PC-9 (cell line): ENCODE data around the gene NOC3L. TPM values are rescaled to one million over a fixed set of nuclear protein-coding genes. Genes with fewer than 3 reads are reported as not detected.
A peak's percentile ranks its signal among the peaks of the same experiment; 100 is the strongest.

Experiments
- BruUV-seq: library from RNA; stranded (reverse); fragments of 400-500 nt; replicated peaks from 2 replicates; lab custom pipeline; 2021; lab: Mats Ljungman, UMichigan
- CTCF ChIA-PET: fragments of 300-600 bp; sonication (Branson Sonifier 250); formaldehyde crosslinking; loops from one replicate; lab custom pipeline; 2022; ENCODE audit warnings: antibody characterized with exemption; lab: Charles Lee
- POLR2A ChIA-PET: fragments of 300-600 bp; sonication (Branson Sonifier 250); formaldehyde crosslinking; loops from one replicate; lab custom pipeline; 2022; ENCODE audit warnings: antibody characterized with exemption; ENCODE audit not compliant: unreplicated experiment; lab: Charles Lee
- DNase-seq, 2 experiments: peaks; one replicate each; pipeline versions ENCODE4 v3.0.0 to v3.0.0-alpha.2; 2015 to 2022; ENCODE audit warnings: mixed read lengths in 1 of 2
- H2AFZ ChIP-seq: fragments of 200-600 bp; sonication (generic); 2 replicates; pipeline ENCODE4 v1.8.1; 2017; ENCODE audit warnings: antibody characterized with exemption
- H3F3A ChIP-seq: fragments of 200-600 bp; sonication (generic); 2 replicates; pipeline ENCODE4 v1.8.1; 2017; ENCODE audit warnings: antibody characterized with exemption, mild to moderate bottlenecking, low read depth; ENCODE audit not compliant: insufficient read depth
- H3K27ac ChIP-seq: fragments of 200-600 bp; sonication (generic); 2 replicates; pipeline ENCODE4 v1.6.1; 2016; ENCODE audit warnings: mixed run types
- H3K27me3 ChIP-seq: fragments of 200-600 bp; sonication (generic); 2 replicates; pipeline ENCODE4 v1.6.1; 2016; ENCODE audit warnings: low read depth, mixed run types; ENCODE audit not compliant: insufficient read depth
- H3K36me3 ChIP-seq: fragments of 200-600 bp; sonication (generic); 2 replicates; pipeline ENCODE4 v1.6.1; 2016; ENCODE audit warnings: low read depth, mixed run types
- H3K4me1 ChIP-seq: fragments of 200-600 bp; sonication (generic); replicated peaks from 2 replicates; pipeline ENCODE4 v1.6.1; 2016; ENCODE audit warnings: mixed run types; ENCODE audit not compliant: insufficient read depth
- H3K4me2 ChIP-seq: fragments of 200-600 bp; sonication (generic); 2 replicates; pipeline ENCODE4 v1.6.1; 2017; ENCODE audit warnings: mixed run types
- H3K4me3 ChIP-seq: fragments of 200-600 bp; sonication (generic); 2 replicates; pipeline ENCODE4 v1.6.1; 2016; ENCODE audit warnings: mixed run types
- H3K79me2 ChIP-seq: fragments of 200-600 bp; sonication (generic); 2 replicates; pipeline ENCODE4 v1.6.1; 2017; ENCODE audit warnings: low read depth, mixed run types
- H3K9me2 ChIP-seq: fragments of 200-600 bp; sonication (generic); 2 replicates; pipeline ENCODE4 v1.8.1; 2017; ENCODE audit warnings: mild to moderate bottlenecking; ENCODE audit not compliant: insufficient read depth
- H3K9me3 ChIP-seq: fragments of 200-600 bp; sonication (generic); 2 replicates; pipeline ENCODE4 v1.8.1; 2016; ENCODE audit warnings: low read depth; ENCODE audit not compliant: insufficient read depth
- H4K20me1 ChIP-seq: fragments of 200-600 bp; sonication (generic); 2 replicates; pipeline ENCODE4 v1.8.1; 2017; ENCODE audit not compliant: insufficient read depth
- EZH2 ChIP-seq: fragments of 200-600 bp; sonication (generic); IDR thresholded peaks from 2 replicates; pipeline ENCODE4 v1.8.0; 2017; ENCODE audit warnings: antibody characterized with exemption, low read depth
- intact Hi-C: fragments of 100-400 bp; cut with micrococcal nuclease; formaldehyde crosslinking; loops from one replicate; pipeline ENCODE4 v1.10.0; 2022; ENCODE audit not compliant: unreplicated experiment
- total RNA-seq: library from RNA; stranded (reverse); gene quantifications from 2 replicates; pipeline ENCODE4 v1.2.3, GENCODE V29; 2021
- TF ChIP-seq, protein P1 (sequence below): fragments of 200-600 bp; sonication (generic); conservative IDR thresholded peaks from 2 replicates; pipeline ENCODE4 v1.6.1; 2017; ENCODE audit warnings: mixed run types, antibody characterized with exemption, mild to moderate bottlenecking, moderate library complexity

NOC3L gene
- total RNA-seq, 1 experiment from 2014 or later: 17.7 TPM

GRCh38 chr10:94324609-94325233 lies 38.0 kb downstream of the NOC3L start:
- Histone ChIP-seq H3K27ac (no peak overlapping the region), H3K4me1 (no peaks in the 10 kb centered on the region), H3F3A (0 out of 2 replicates have a peak, but pooled peaks cover 7% of the 10 kb centered on the region), H3K79me2 (no peaks in the 10 kb centered on the region), H3K9me2 (no peaks in the 10 kb centered on the region), H3K36me3 (no peaks in the 10 kb centered on the region), H3K4me2 (no peak overlapping the region), H3K9me3 (no peaks in the 10 kb centered on the region), H2AFZ (no peak overlapping the region), H3K4me3 (no peak overlapping the region), H3K27me3 (no peaks in the 10 kb centered on the region), H4K20me1 (no peaks in the 10 kb centered on the region; the same call in 1 of the 2 replicates)
- intact Hi-C loops: no loop called here
- ChIA-PET POLR2A (interaction anchor here (0.5 to 0.7 kb wide), 2 partner anchors 82 to 109 kb away, joined by 3 to 4 read pairs; no protein-coding TSS in a partner anchor), CTCF (no interaction called here)
- TF ChIP-seq, protein P1, sequence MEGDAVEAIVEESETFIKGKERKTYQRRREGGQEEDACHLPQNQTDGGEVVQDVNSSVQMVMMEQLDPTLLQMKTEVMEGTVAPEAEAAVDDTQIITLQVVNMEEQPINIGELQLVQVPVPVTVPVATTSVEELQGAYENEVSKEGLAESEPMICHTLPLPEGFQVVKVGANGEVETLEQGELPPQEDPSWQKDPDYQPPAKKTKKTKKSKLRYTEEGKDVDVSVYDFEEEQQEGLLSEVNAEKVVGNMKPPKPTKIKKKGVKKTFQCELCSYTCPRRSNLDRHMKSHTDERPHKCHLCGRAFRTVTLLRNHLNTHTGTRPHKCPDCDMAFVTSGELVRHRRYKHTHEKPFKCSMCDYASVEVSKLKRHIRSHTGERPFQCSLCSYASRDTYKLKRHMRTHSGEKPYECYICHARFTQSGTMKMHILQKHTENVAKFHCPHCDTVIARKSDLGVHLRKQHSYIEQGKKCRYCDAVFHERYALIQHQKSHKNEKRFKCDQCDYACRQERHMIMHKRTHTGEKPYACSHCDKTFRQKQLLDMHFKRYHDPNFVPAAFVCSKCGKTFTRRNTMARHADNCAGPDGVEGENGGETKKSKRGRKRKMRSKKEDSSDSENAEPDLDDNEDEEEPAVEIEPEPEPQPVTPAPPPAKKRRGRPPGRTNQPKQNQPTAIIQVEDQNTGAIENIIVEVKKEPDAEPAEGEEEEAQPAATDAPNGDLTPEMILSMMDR: no peak
- TF ChIP-seq EZH2: no peak
- DNase-seq: no peak
- no TSS peak for BruUV-seq

GRCh38 chr10:94320285-94320914 lies 42.3 kb downstream of the NOC3L start:
- Histone ChIP-seq H3K4me3 (no peak overlapping the region), H3K9me3 (no peaks in the 10 kb centered on the region), H3K79me2 (no peaks in the 10 kb centered on the region), H3K27ac (no peak overlapping the region), H3K27me3 (no peaks in the 10 kb centered on the region), H3K4me2 (no peak overlapping the region), H4K20me1 (no peaks in the 10 kb centered on the region; the same call in 1 of the 2 replicates), H3K9me2 (no peaks in the 10 kb centered on the region), H3F3A (0 out of 2 replicates have a peak, but pooled peaks cover 7% of the 10 kb centered on the region), H3K4me1 (no peaks in the 10 kb centered on the region), H3K36me3 (no peaks in the 10 kb centered on the region), H2AFZ (no peak overlapping the region)
- POLR2A ChIA-PET: interaction anchor here (0.6 kb wide), 1 partner anchor 13 kb away, joined by 3 read pairs; no protein-coding TSS in a partner anchor
- CTCF ChIA-PET: interaction anchor here (0.5 to 2.1 kb wide), 5 partner anchors 13 to 1554 kb away, joined by 3 to 7 read pairs (median 5); no protein-coding TSS in a partner anchor
- DNase-seq: peak; percentile 14 to 33
- no TSS peak for BruUV-seq
- TF ChIP-seq, protein P1: peak; percentile 85
- no peak for TF ChIP-seq EZH2
- intact Hi-C loops: loop anchor here (1.0 to 2.0 kb wide), 2 partner anchors 404 to 500 kb away; no protein-coding TSS in a partner anchor

DNA sequence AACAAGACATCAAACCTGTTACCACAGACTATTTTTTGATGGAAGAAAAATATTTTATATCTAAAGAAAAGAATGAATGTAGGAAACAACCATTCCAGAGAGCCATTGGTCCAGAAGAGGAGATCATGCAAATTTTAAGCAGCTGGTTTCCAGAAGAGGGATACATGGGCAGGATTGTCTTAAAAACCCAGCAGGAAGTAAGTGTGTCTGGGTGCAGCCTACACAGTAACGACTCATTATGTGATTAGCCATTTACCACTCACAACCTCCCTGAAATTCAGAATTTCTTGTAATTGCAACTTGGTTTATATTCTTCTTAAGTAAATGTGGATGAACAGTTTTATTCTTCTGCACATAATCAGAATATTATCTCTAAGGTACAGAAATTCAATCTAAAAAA lies 46.2 kb downstream of the NOC3L start:
- H4K20me1 ChIP-seq: no peaks in the 10 kb centered on the region; the same call in 1 of the 2 replicates
- DNase-seq: no peak
- H3F3A ChIP-seq: 0 out of 2 replicates have a peak, but pooled peaks cover 7% of the 10 kb centered on the region
- H3K36me3 ChIP-seq: no peaks in the 10 kb centered on the region
- no peaks in the 10 kb centered on the region for H3K4me1 ChIP-seq
- TF ChIP-seq, protein P1: no peak
- no peak for TF ChIP-seq EZH2
- H3K4me2 ChIP-seq: no peak overlapping the region
- H3K4me3 ChIP-seq: no peak overlapping the region
- ChIA-PET CTCF (no interaction called here), POLR2A (no interaction called here)
- no TSS peak for BruUV-seq
- no peaks in the 10 kb centered on the region for H3K9me2 ChIP-seq
- H3K9me3 ChIP-seq: no peaks in the 10 kb centered on the region
- no peaks in the 10 kb centered on the region for H3K79me2 ChIP-seq
- no peak overlapping the region for H3K27ac ChIP-seq
- no peak overlapping the region for H2AFZ ChIP-seq
- intact Hi-C loops: no loop called here
- H3K27me3 ChIP-seq: no peaks in the 10 kb centered on the region
